OCI-LY7 (cell line): ENCODE data around the gene TPGS1. TPM values are rescaled to one million over a fixed set of nuclear protein-coding genes. Genes with fewer than 3 reads are reported as not detected.

Source experiments
- BruUV-seq: library from RNA; stranded (reverse); fragments of 400-500 nt; replicated peaks from 2 replicates; lab custom pipeline; 2021; lab: Mats Ljungman, UMichigan
- CTCF ChIA-PET: fragments of 300-600 bp; sonication (Branson Sonifier 250); formaldehyde crosslinking; loops from one replicate; lab custom pipeline; 2022; ENCODE audit warnings: antibody characterized with exemption; ENCODE audit not compliant: unreplicated experiment; lab: Charles Lee
- POLR2A ChIA-PET: fragments of 300-600 bp; sonication (Branson Sonifier 250); formaldehyde crosslinking; loops from one replicate; lab custom pipeline; 2022; ENCODE audit warnings: antibody characterized with exemption; lab: Charles Lee
- DNase-seq: peaks from one replicate; pipeline ENCODE4 v3.0.0-alpha.2; 2015; ENCODE audit warnings: low spot score
- H2AFZ ChIP-seq: fragments of 200-600 bp; sonication (generic), shearing (Covaris generic); 2 replicates; pipeline ENCODE4 v1.6.1; 2014; ENCODE audit warnings: mild to moderate bottlenecking, antibody characterized with exemption, low read length, moderate library complexity
- H3K27ac ChIP-seq: fragments of 200-600 bp; sonication (generic); 2 replicates; pipeline ENCODE4 v1.5.1; 2014; ENCODE audit warnings: mixed run types, low read depth, mild to moderate bottlenecking, moderate library complexity, low read length, inconsistent platforms; ENCODE audit not compliant: poor library complexity, severe bottlenecking
- H3K36me3 ChIP-seq: fragments of 200-600 bp; sonication (generic); 2 replicates; pipeline ENCODE4 v1.6.1; 2014; ENCODE audit warnings: mild to moderate bottlenecking, antibody characterized with exemption, low read length, moderate library complexity, mixed read lengths; ENCODE audit not compliant: insufficient read depth
- H3K4me1 ChIP-seq: fragments of 200-600 bp; sonication (generic); 2 replicates; pipeline ENCODE4 v1.5.1; 2014; ENCODE audit warnings: mild to moderate bottlenecking, low read length; ENCODE audit not compliant: insufficient read depth, poor library complexity, severe bottlenecking
- H3K4me2 ChIP-seq: fragments of 200-600 bp; sonication (generic); 2 replicates; pipeline ENCODE4 v1.6.1; 2014; ENCODE audit warnings: mild to moderate bottlenecking, low read length
- H3K4me3 ChIP-seq: fragments of 200-600 bp; sonication (generic); 2 replicates; pipeline ENCODE4 v1.5.1; 2014; ENCODE audit warnings: mild to moderate bottlenecking, low read depth, low read length; ENCODE audit not compliant: poor library complexity, severe bottlenecking
- H3K79me2 ChIP-seq: fragments of 200-600 bp; sonication (generic); 2 replicates; pipeline ENCODE4 v1.6.1; 2016; ENCODE audit warnings: low read depth, mild to moderate bottlenecking, low read length, moderate library complexity, mixed read lengths; ENCODE audit not compliant: insufficient read depth
- H3K9me2 ChIP-seq: fragments of 200-600 bp; sonication (generic); 2 replicates; pipeline ENCODE4 v1.6.1; 2016; ENCODE audit warnings: mild to moderate bottlenecking, low read length, mixed read lengths; ENCODE audit not compliant: insufficient read depth
- H3K9me3 ChIP-seq: fragments of 200-600 bp; sonication (generic); 2 replicates; pipeline ENCODE4 v1.6.1; 2014; ENCODE audit warnings: mild to moderate bottlenecking, mixed run types, low read length, mixed read lengths
- H4K20me1 ChIP-seq: fragments of 200-600 bp; sonication (generic); 2 replicates; pipeline ENCODE4 v1.6.1; 2014; ENCODE audit warnings: mild to moderate bottlenecking, antibody characterized with exemption, low read length, moderate library complexity, mixed read lengths; ENCODE audit not compliant: insufficient read depth
- CTCF ChIP-seq: fragments of 200-600 bp; sonication (generic); conservative IDR thresholded peaks from 2 replicates; pipeline ENCODE4 v1.5.1; 2014; ENCODE audit warnings: mild to moderate bottlenecking, antibody characterized with exemption, low read length, moderate library complexity, mixed read lengths
- EZH2phosphoT487 ChIP-seq: fragments of 200-600 bp; sonication (generic); IDR thresholded peaks from 2 replicates; pipeline ENCODE4 v1.6.1; 2018; ENCODE audit warnings: low read depth, borderline replicate concordance, mild to moderate bottlenecking, mixed run types, antibody characterized with exemption, low read length, moderate library complexity, mixed read lengths
- intact Hi-C: fragments of 100-400 bp; cut with micrococcal nuclease; formaldehyde crosslinking; loops from one replicate; pipeline ENCODE4 v1.10.0; 2022; ENCODE audit not compliant: unreplicated experiment
- total RNA-seq, 2 experiments: library from RNA; depleted of rRNA in 1 of 2; stranded (reverse); fragments of >200 nt in 1 of 2; shearing (Covaris generic) in 1 of 2; gene quantifications; 2 replicates each; pipeline ENCODE4 v1.2.3, GENCODE V29; 2014 to 2022

TPGS1 gene
- total RNA-seq, 2 experiments from 2014 or later: 24.4 to 25.6 TPM

DNA sequence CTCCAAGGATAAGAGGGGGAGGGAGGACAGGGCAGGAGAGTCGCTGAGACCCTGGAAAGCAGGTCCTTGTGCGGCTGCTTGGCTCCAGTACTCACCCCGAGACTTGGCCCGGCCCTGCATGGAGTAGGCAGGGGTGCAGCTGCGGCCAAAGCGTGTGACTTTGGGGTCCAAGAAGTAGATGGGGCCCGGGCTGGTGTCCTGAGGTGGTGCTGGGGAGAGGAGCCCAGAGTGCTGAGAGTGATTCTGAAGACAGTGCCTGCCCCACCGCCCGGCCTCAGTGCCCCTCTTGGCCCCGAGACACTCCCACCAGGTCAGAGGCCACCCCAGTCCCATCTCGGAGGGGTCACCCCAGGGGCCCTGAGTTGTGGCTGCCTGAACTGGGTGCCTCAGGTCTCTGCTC lies 39.7 kb upstream of the TPGS1 start:
- H3K9me2 ChIP-seq: no peaks in the 10 kb centered on the region
- H3K4me1 ChIP-seq: no peaks in the 10 kb centered on the region
- no TSS peak for BruUV-seq
- H3K4me3 ChIP-seq: no peak overlapping the region
- no peak overlapping the region for H3K27ac ChIP-seq
- H3K79me2 ChIP-seq: no peaks in the 10 kb centered on the region
- DNase-seq: no peak
- H3K9me3 ChIP-seq: no peaks in the 10 kb centered on the region
- ChIA-PET POLR2A (no interaction called here), CTCF (no interaction called here)
- no peaks in the 10 kb centered on the region for H3K36me3 ChIP-seq
- H3K4me2 ChIP-seq: no peak overlapping the region
- intact Hi-C loops: no loop called here
- no peak overlapping the region for H2AFZ ChIP-seq
- TF ChIP-seq EZH2phosphoT487 (no peak), CTCF (no peak)
- no peaks in the 10 kb centered on the region for H4K20me1 ChIP-seq

DNA sequence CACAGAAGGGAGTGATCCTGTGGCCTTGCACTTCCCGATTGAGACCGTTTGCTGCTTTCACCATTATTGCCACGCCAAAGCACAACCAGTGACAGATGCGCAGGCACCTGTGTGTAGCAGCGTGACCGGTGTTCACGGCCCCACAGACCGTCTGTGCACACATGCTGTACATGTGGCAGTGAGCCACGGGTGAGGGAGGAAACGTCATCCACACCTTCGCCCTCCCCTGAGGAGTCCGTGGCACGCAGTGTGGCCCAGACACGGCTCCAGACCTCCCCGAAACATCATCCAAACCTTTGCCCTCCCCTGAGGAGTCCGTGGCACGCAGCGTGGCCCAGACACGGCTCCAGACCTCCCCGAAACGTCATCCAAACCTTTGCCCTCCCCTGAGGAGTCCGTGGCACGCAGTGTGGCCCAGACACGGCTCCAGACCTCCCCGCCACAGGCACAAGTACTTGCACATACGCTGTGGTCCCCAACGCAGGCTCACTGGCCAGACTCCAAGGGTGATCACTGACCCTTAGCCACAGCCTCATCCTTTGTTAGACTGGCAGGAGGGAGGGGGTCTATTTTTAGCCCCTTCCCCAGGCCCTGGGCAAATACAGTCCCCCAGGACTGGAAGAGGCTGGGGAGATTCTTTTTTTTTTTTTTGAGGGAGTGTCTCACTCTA lies 38.6 kb upstream of the TPGS1 start:
- Histone ChIP-seq H3K9me3 (no peaks in the 10 kb centered on the region), H2AFZ (no peak overlapping the region), H3K27ac (no peak overlapping the region), H3K36me3 (no peaks in the 10 kb centered on the region), H3K79me2 (no peaks in the 10 kb centered on the region), H3K9me2 (no peaks in the 10 kb centered on the region), H3K4me3 (no peak overlapping the region), H4K20me1 (no peaks in the 10 kb centered on the region), H3K4me2 (no peak overlapping the region), H3K4me1 (no peaks in the 10 kb centered on the region)
- no peak for TF ChIP-seq EZH2phosphoT487
- no peak for TF ChIP-seq CTCF
- intact Hi-C loops: no loop called here
- CTCF ChIA-PET: no interaction called here
- no TSS peak for BruUV-seq
- POLR2A ChIA-PET: no interaction called here
- DNase-seq: no peak

DNA sequence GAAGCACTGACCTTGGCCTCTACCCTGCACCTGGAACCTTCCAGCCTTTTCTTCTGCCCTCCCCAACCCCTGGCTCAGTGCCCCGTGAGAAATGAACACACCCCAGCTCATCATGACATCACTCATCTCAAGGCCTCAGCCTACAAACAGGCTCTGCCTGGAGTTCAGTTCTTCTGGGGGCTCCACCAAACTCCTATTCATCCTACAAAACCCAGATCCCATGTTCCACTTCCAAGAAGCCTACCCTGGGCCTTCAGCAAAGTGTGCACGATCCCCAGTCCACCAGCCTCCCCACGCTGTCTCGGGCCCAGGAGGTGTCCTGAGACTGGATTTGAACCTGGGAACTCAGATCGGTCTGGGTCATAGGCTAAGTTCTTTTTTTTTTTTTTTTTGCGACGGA lies 37.5 kb upstream of the TPGS1 start:
- ChIA-PET POLR2A (no interaction called here), CTCF (no interaction called here)
- no peaks in the 10 kb centered on the region for H3K9me2 ChIP-seq
- no peak overlapping the region for H3K27ac ChIP-seq
- TF ChIP-seq CTCF: no peak
- TF ChIP-seq EZH2phosphoT487: no peak
- intact Hi-C loops: no loop called here
- H4K20me1 ChIP-seq: no peaks in the 10 kb centered on the region
- H3K9me3 ChIP-seq: no peaks in the 10 kb centered on the region
- no peak for DNase-seq
- no peak overlapping the region for H3K4me3 ChIP-seq
- no peak overlapping the region for H2AFZ ChIP-seq
- H3K79me2 ChIP-seq: no peaks in the 10 kb centered on the region
- no peaks in the 10 kb centered on the region for H3K4me1 ChIP-seq
- no peak overlapping the region for H3K4me2 ChIP-seq
- H3K36me3 ChIP-seq: no peaks in the 10 kb centered on the region
- BruUV-seq: no TSS peak
